SKM-1 (cell line): Measurements from ENCODE around the gene VPS39.

Source experiments
- DNase-seq: peaks from one replicate; lab custom pipeline; 2025; ENCODE audit not compliant: unreplicated experiment; lab: John Stamatoyannopoulos, UW

VPS39 gene

GRCh38 chr15:42130246-42130986 lies 77.7 kb downstream of the VPS39 start:
- no peak for DNase-seq

DNA sequence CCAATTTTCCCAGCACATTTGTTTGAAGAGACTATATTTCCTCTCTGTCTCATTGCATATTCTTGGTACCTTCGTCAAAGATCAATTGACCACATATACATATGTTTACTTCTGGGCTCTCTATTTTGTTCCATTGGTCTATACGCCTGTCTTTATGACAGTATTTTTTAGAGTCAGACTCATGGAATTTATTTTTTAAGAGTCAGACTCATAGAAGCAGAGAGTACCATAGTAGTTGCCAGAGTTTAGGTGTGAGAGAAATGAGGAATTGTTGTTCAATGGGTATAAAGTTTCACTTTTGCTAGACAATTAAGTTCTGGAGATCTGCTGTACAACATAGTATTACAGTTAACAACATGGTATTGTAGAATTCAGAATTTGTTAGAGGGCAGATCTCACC lies 78.7 kb downstream of the VPS39 start:
- no peak for DNase-seq

DNA sequence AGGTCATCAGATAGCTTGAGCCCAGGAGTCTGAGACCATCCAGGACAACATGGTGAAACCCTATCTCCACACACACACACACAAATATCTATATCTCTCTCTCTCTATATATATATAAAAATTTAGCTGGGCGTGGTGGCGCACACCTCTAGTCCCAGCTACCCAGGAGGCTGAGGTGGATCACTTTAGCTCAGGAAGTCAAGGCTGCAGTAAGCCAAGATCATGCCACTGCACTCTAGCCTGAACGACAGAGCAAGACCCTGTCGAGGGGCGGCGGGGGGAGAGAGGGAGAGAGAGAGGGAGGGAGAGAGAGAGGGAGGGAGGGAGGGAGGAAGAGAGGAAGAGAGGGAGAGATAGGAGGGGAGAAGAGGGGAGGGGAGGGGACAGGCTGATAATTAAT lies 79.6 kb downstream of the VPS39 start:
- DNase-seq: no peak

DNA sequence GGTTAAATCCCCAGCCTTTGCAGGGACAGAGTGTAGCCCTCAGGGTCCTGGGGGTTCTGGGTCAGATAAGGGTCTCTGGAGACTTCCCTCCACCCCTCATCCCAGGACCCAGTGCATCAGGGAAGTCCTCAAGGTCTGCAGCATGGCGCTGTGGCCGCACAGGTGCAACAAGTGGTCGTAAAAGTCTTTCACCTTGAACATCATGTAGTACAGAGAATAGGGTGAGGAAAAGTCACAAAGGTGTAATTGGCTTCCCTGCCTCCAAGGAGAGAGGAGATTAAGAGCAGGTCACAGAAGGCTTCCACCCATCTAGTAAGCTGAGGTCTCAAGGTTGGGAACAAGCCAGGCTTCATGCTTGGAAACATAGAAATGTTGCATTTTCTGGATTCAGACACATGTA lies 84.6 kb downstream of the VPS39 start:
- no peak for DNase-seq

DNA sequence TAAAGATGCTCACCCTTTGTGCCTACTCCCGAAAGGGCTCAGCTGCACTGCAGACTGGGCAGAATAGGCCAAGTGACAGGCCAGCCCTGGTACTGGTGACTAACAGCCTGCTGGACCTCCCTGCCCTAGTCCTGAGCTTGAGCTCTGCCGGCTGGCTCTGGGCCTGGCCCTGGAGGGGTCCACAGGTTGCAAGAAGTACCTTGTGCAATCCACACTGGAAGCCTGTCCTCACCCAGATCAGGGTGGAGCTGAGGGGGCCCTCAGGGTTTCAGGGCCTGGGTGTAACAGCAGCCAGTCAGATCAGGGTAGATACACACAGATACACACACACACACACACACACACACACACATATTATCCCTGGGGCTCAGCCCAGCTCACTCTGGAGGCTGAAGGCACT lies 86.4 kb downstream of the VPS39 start:
- no peak for DNase-seq

- DNase-seq: peak; percentile 59
Measured at GRCh38 chr15:42121021-42121420, 87.1 kb downstream of the VPS39 start.

- no peak for DNase-seq
Measured at GRCh38 chr15:42120285-42120684, 87.8 kb downstream of the VPS39 start.

GRCh38 chr15:42119446-42119760 lies 88.7 kb downstream of the VPS39 start:
- DNase-seq: no peak

GRCh38 chr15:42118650-42119445 lies 89.3 kb downstream of the VPS39 start:
- DNase-seq: no peak

DNA sequence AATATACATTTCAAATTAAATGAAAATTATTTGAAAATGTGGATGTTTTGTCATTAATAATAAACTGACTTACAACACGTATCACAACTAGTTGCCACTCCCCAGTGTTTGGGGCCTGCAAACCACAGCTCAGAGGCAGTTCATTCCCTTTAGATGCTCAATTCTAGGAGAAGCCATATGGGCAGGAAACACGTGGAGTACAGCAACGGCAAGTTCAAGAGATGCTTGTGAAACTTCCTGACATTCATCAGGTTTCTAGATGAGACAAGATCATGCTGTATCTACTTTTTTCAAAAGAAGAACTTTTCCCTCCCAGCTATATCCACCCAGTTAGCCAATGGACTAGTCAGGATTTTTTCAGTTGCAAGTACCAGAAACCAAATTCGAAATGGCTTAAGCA lies 96.2 kb downstream of the VPS39 start:
- peak; percentile 64 for DNase-seq

- no peak for DNase-seq
Measured at GRCh38 chr15:42110367-42110766, 97.7 kb downstream of the VPS39 start.

DNA sequence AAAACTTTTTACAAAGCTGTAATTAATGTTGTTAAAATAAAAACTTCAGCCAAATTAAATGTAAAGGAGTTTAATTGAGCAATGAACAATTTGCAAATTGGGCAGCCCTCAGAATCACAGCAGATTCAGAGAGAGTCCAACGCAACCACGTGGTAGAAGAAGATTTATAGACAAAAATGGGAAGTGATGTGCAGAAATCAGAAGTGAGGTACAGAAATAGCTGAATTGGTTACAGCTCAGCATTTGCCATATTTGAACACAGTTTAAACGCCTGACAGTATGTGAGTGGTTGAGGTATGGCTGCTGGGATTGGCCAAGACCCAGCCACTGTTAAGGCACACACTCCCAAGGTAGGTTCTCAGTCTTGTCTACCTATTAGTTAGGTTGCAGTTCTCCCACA lies 99.3 kb downstream of the VPS39 start:
- no peak for DNase-seq
